ENCODE measurements around the gene HUWE1. TPM values are rescaled to one million over a fixed set of nuclear protein-coding genes. Genes with fewer than 3 reads are reported as not detected.
A peak's percentile ranks its signal among the peaks of the same experiment; 100 is the strongest.

HUWE1 gene
- total and polyA plus RNA-seq, 2 experiments from 2014 or later = 61.2 to 225 TPM

GRCh38 chrX:53683556-53684414 lies 2.7 kb downstream of the HUWE1 start:
- H3K79me2 ChIP-seq (replicated peaks; ENCODE audit: insufficient read depth) = peaks cover 59% of the 10 kb centered on the region
- H3K36me3 Mint-ChIP-seq (ENCODE audit: low read depth) = peaks cover 40% of the 10 kb centered on the region

GRCh38 chrX:53682885-53683555 lies 3.5 kb downstream of the HUWE1 start:
- peaks cover 17% of the 10 kb centered on the region for H3K4me1 Mint-ChIP-seq
- peak overlapping the region; percentile 99 for H3K27ac Mint-ChIP-seq
- Histone ChIP-seq H4K20me1 (replicated peaks; ENCODE audit: insufficient read depth) (peaks cover 28% of the 10 kb centered on the region), H3K9me2 (ENCODE audit: insufficient read depth) (no peaks in the 10 kb centered on the region), H3K4me1 (ENCODE audit: insufficient read depth) (no peaks in the 10 kb centered on the region; the same call in 1 of the 2 replicates), H3F3A (replicated peaks; ENCODE audit: low read depth) (no peaks in the 10 kb centered on the region), H3K36me3 (ENCODE audit: insufficient read depth) (peaks cover 4% of the 10 kb centered on the region; the same call in 1 of the 2 replicates), H3K4me3 (peak overlapping the region; percentile 85), H3K4me2 (peak overlapping the region; percentile 88), H3K27me3 (ENCODE audit: insufficient read depth) (no peaks in the 10 kb centered on the region), H3K27ac (ENCODE audit: low read depth) (peak overlapping the region; percentile 96), H2AFZ (no peak overlapping the region), H3K79me2 (replicated peaks; ENCODE audit: insufficient read depth) (peaks cover 67% of the 10 kb centered on the region)
- ATAC-seq (peak; percentile 6), DNase-seq (ENCODE audit: low spot score) (peak; percentile 68)
- peaks cover 47% of the 10 kb centered on the region for H3K36me3 Mint-ChIP-seq (ENCODE audit: low read depth)
- H3K4me3 Mint-ChIP-seq = peak overlapping the region; percentile 93
- H3K9me3 Mint-ChIP-seq = no peaks in the 10 kb centered on the region
- H3K27me3 Mint-ChIP-seq (ENCODE audit: insufficient read depth, low read depth, poor library complexity) = peaks cover 10% of the 10 kb centered on the region
- TF ChIP-seq EZH2phosphoT487 (IDR thresholded peaks at IDR 0.05; ENCODE audit: unreplicated experiment) (no peak), ZNF462 (CRISPR knock-in tag; IDR thresholded peaks at IDR 0.05) (no peak), EZH2 (IDR thresholded peaks at IDR 0.05; ENCODE audit: low read depth, unreplicated experiment) (no peak), POLR2AphosphoS5 (IDR thresholded peaks at IDR 0.05; ENCODE audit: low read depth) (peak; percentile 12; the same call in 1 of the 2 replicates), CTCF (conservative IDR thresholded peaks at IDR 0.05; ENCODE audit: low read depth in 2 of 2) (no peak), ETS1 (IDR thresholded peaks at IDR 0.05) (no peak)

More at GRCh38 chrX:53683556-53684414, 2.7 kb downstream of the HUWE1 start:
- Mint-ChIP-seq H3K4me3 (peak overlapping the region; percentile 93), H3K27me3 (ENCODE audit: insufficient read depth, low read depth, poor library complexity) (peaks cover 10% of the 10 kb centered on the region), H3K27ac (peak overlapping the region; percentile 99), H3K9me3 (no peaks in the 10 kb centered on the region), H3K4me1 (peaks cover 16% of the 10 kb centered on the region)
- DNase-seq (ENCODE audit: low spot score) (peak; percentile 98), ATAC-seq (peak; percentile 60)
- Histone ChIP-seq H4K20me1 (replicated peaks; ENCODE audit: insufficient read depth) (peaks cover 21% of the 10 kb centered on the region), H3K27ac (ENCODE audit: low read depth) (peak overlapping the region; percentile 96), H2AFZ (no peak overlapping the region), H3F3A (replicated peaks; ENCODE audit: low read depth) (no peaks in the 10 kb centered on the region), H3K4me2 (peak overlapping the region; percentile 88), H3K36me3 (ENCODE audit: insufficient read depth) (no peaks in the 10 kb centered on the region; the same call in 1 of the 2 replicates), H3K4me1 (ENCODE audit: insufficient read depth) (no peaks in the 10 kb centered on the region; the same call in 1 of the 2 replicates), H3K9me2 (ENCODE audit: insufficient read depth) (no peaks in the 10 kb centered on the region), H3K4me3 (peak overlapping the region; percentile 85), H3K27me3 (ENCODE audit: insufficient read depth) (no peaks in the 10 kb centered on the region)
- TF ChIP-seq NANOG (IDR thresholded peaks at IDR 0.05; ENCODE audit: borderline replicate concordance) (no peak), CREB1 (CRISPR knock-in tag; IDR thresholded peaks at IDR 0.05; ENCODE audit: low read depth) (peak; percentile 52; the same call in 1 of the 2 replicates), POLR2AphosphoS5 (IDR thresholded peaks at IDR 0.05; ENCODE audit: low read depth) (peak; percentile 69)

All from GM23338 (cell line).